ENCODE data around the gene C2CD5.
"Not testable (repeated sequence)": the region's sequence is repeated elsewhere in the genome, so short reads cannot be mapped to it uniquely, and the experiment has no call there.

The C2CD5 gene, protein sequence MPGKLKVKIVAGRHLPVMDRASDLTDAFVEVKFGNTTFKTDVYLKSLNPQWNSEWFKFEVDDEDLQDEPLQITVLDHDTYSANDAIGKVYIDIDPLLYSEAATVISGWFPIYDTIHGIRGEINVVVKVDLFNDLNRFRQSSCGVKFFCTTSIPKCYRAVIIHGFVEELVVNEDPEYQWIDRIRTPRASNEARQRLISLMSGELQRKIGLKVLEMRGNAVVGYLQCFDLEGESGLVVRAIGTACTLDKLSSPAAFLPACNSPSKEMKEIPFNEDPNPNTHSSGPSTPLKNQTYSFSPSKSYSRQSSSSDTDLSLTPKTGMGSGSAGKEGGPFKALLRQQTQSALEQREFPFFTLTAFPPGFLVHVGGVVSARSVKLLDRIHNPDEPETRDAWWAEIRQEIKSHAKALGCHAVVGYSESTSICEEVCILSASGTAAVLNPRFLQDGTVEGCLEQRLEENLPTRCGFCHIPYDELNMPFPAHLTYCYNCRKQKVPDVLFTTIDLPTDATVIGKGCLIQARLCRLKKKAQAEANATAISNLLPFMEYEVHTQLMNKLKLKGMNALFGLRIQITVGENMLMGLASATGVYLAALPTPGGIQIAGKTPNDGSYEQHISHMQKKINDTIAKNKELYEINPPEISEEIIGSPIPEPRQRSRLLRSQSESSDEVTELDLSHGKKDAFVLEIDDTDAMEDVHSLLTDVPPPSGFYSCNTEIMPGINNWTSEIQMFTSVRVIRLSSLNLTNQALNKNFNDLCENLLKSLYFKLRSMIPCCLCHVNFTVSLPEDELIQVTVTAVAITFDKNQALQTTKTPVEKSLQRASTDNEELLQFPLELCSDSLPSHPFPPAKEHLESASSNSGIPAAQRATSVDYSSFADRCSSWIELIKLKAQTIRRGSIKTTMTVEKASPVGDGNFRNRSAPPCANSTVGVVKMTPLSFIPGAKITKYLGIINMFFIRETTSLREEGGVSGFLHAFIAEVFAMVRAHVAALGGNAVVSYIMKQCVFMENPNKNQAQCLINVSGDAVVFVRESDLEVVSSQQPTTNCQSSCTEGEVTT

DNA sequence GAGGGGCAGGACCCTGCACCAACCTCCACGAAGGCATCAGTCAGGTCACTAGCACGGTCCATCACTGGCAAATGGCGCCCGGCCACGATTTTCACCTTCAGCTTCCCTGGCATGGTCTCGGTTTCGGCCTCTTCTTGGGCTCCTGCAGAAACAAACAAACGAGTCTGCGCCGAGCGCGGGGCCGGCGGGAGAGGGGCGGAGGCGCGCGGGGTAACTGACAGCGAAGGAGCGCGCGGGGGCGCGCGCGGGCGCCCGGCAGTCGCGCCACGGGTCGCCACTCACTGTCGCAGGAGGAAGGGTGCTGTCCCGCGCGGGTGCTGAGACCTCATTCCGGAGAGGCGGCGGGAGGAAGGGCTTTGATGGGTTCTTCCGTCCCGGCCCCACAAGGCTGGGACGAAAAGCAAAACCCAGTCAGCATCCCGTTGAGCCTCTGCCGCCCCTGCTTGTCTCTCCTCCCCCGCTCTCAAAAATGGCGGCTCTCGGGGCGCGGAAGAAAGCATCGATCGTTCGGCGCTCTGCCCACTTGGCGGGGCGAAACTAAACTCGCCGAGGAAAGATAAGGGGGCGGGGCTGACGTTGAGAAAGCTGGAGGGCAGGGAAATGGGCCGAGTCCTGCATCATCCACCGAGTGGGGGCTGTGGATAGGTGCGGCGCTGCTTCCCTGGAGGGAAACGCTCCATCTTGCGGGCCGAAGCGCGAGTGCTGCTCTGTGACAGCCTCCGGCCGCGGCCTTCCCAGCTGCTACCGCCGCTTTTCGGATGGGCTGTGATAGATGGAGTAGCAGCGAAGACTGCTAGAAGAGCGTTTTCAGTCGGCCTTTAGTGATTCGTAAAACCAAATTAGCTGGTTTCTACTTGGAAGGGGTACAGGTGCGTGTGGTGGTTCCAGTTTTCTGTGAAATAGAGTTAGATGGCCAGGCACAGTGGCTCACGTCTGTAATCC, at the start of gene C2CD5:
C2CD5 (minus strand) TSS at position 505 of the 942 bp plus-strand sequence; CDS start at position 113, 392 bp downstream.
- DNase-seq, result peak; percentile 95 to 97

DNA sequence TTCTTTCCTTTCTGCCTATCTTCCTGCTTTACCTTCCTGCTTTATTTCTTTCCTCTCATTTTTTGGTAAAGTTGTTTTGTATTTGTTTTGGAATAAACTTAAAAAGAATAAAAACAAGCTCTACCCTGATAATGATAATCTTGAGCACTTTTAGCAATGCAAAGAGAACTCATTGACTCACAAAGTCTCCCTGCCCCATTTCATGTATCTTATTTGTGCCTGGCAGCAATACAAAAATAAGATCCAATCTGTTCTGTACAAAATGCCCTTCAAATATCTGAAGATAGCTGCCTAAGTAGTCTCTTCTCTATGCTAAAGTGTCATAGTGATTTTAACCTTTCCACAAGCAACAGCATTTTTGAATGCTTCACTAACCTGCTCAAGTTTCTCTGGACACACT, 49.5 kb upstream of the C2CD5 start:
- DNase-seq, result no peak

DNA sequence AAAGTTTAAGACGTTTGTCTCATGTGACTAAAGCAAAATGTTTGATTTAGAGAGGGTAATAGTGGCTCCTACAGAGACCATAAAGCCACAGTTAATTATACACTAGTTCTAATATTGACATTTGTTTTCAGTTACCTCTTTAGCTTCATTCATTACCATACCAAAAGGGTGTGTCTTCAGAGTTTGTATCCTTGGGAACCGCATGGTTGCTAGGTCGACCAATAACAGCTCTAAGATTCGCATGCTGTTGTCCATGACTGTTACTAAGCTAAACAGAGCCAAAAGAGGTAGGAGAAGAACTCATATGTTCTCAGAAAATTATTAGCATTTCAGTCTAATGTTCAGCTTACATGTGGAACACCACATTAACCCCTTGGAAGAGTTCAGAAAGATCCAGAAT, 44.5 kb upstream of the C2CD5 start:
- no peak for DNase-seq

DNA sequence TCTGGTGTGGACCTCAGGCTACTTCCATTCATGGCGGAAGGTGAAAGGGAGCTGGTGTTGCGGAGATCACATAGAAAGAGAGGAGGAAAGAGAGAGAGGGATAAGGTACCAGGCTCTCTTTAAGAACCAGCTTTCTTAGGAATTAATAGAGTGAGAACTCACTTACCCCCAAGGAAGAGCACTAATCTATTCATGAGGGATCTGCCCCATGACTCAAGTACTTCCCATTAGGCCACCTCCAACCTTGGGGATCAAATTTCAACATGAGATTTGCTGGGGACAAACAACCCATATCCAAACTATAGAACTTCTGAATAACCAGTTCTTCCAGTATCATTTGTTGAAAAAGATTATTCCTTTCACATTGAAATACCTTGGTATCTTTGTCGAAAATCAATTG, 34.0 kb upstream of the C2CD5 start:
- no peak for DNase-seq

DNA sequence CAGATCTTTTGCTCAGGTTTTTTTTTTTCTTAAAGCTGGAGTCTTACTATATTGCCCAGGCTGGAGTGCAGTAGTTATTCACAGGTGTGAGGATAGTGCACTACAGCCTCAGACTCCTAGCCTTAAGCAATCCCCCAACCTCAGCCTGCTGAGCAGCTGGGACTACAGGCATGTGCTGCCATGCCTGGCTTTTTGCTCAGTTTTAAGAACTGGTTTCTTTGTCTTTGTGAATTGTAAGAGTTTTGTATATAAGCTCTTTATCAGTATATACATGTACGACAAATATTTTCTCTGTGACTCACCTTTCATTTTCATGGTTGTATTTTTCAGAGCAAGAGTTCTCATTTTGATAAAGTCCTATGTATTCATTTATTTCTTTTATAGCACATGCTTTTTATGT, 33.3 kb upstream of the C2CD5 start:
- no peak for DNase-seq

DNA sequence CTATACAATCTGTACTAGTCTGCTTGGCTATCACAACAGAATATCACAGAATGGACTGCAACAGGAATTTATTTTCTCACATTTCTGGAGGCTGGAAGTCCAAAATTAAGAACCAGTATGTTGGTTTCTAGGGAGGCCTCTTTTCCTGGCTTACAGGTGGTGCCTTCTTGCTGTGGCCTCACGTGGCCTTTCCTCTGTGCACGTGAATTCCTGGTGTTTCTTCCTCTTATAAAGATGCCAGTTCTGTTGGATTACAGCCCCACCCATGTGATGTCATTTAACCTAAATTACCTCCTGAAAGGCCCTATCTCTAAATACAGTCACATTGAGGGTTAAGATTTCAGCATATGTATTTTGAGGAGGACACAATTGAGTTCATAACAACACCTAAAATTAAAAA, 32.1 kb upstream of the C2CD5 start:
- no peak for DNase-seq

DNA sequence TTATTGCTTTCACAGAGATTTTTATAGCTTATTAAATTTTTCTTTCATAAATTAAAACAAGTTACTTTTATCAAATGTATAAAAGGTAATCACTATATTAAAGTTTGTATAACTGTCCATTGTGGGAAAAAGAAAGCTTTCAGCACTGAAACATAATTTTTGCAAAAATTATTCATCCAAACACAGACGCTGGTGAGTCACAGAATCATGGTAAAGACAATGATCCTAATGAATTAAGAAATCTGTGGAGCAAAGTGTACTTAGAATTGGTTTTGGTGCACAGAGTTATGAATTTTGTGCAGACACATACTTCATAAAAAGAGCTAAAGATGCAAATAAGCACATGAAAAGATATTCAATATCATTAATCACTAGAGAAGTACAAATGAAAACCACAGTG, 31.7 kb upstream of the C2CD5 start:
- DNase-seq, result no peak

DNA sequence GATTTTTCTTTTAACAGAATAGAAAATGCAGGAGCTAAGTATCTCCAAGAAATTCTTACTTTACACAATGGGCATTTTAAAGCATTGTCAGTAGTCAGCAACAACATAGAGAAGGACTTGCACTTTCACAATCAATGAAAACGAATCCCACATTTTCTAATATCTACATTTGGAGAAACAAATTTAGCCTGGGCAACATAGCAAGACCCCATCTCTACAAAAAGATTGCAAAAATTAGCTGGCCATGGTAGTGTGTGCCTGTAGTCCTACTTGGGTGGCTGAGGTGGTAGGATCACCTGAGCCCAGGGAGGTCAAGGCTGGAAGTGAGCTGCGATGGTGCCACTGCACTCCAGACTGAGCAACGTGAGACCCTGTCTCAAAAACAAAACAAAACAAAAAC, 30.6 kb upstream of the C2CD5 start:
- DNase-seq, result no peak

DNA sequence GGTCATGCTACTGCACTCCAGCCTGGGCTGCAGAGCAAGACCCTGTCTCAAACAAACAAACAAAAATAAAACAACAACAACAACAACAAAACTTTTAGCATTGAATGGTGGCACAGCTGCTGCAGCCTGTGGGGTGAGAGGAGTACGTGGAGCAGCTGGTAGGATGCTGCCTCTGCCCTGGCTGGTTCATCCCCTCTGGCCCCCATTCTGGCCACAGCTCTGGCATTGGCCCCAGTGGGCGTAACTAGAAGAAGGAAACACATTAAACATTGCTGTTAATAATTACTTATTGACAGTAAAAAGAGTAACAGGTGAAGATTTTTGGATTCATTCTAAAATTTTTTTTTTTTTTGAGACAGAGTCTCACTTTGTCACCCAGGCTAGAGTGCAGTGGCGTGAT, 28.8 kb upstream of the C2CD5 start:
- DNase-seq, result no peak

DNA sequence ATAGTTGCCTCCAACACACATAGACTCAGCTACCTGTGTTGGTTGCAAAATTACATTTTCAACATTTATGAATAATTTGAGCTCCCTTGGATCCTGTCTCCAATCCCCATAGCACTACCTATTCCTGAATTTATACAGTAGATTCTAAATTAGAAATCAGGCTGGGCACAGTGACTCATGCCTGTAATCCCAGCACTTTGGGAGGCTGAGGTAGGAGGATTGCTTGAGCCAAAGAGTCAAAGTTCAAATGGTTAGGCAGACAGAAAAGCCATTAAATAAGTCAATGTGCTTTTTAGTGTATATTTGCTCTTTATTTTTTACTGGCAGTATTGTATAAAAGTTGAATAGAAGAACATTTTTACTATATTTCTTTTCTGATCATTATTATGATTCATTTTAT, 24.9 kb upstream of the C2CD5 start:
- no peak for DNase-seq

DNA sequence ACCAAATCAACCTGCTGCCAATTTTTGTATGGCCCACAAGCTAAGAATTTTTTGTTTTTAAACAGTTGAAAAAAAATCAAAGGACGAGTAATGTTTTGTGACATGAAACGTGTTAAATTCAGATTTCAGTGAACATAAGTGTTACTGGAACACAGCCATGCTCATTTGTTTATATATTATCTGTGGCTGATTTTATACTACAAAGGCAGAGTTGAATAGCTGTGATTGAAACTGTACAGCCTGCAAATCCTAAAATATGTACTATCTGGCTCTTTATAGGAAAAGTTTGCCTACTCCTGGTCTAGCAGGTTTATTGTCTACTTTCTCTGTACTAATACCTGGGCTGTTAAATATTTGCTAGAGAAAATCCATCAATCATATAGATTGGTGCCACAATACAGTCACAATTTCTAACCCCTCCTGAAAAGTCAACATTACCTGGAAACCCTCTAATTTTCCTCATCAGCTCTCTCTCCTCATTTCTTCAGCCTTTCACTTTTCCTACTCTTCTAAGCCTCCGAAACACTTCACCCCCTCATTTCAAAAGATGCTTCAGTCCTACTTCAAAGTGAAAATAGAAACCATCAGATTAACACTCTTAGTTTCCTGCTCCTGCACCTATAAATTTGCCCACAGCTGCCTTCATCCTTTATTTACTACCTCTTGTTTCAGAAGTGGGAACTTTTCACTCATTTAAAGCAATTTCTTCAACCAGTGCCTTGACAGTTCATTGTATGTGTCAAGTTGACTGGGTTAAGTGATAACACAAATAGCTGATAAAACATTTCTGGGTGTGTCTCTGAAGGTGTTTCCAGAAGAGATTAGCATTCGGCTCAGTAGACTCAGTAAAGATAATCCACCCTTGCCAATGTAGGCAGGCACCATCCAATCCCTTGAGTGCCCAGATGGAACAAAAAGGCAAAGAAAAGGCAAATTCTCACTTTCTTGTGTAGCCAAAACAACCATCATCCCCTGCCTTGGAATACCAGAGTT, 18.0 kb upstream of the C2CD5 start:
- no peak for DNase-seq

DNA sequence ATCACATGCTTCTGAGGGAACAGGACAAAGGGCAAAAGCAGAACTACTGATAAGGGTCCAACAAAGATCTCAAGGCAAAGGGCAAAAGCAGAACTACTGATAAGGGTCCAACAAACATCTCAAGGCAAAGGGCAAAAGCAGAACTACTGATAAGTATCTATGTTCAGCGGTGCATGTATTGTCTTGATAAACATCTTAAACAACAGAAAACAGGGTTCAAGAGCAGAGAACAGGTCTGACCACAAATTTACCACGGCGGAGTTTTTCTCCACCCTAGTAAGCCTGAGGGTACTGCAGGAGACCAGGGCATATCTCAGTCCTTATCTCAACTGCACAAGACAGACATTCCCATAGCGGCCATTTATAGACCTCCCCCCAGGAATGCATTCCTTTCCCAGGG, 10.4 kb upstream of the C2CD5 start:
- not testable (repeated sequence) for DNase-seq

DNA sequence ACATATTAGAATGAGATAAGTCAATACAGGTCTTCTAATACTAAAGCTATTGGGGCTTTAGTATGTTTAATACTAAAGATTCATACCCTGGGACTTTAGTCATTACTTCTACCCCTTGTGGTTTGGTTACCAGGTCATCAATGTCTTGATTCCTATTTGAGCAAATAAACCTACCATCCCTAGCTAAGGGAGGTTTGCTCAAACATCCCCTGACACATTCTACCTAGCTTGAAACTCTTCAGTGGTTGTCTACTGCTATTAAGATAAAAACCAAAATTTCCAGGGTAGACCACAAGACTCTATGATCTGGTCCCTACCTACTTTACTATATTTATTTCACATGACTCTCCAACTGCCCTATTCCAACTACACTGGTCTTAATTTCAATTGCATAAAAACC, 7.3 kb upstream of the C2CD5 start:
- DNase-seq, result no peak

DNA sequence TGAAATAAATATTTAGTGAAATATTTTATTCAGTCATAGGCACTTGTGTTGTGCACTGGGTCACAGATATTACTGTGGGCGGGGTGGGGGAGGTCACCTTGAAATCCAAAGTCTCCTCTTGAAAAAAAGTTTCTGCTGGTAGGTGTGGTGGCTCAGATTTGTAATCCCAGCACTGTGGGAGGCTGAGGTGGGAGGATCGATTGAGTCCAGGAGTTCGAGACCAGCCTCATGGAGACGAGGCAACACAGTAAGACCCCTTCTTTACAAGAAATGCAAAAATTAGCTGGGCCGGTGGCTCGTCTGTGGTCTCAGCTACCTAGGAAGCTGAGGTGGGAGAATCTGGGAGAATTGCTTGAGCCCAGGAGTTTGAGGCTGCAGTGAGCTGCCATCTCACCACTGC, 913 bp upstream of the C2CD5 start:
- DNase-seq, result no peak

DNA sequence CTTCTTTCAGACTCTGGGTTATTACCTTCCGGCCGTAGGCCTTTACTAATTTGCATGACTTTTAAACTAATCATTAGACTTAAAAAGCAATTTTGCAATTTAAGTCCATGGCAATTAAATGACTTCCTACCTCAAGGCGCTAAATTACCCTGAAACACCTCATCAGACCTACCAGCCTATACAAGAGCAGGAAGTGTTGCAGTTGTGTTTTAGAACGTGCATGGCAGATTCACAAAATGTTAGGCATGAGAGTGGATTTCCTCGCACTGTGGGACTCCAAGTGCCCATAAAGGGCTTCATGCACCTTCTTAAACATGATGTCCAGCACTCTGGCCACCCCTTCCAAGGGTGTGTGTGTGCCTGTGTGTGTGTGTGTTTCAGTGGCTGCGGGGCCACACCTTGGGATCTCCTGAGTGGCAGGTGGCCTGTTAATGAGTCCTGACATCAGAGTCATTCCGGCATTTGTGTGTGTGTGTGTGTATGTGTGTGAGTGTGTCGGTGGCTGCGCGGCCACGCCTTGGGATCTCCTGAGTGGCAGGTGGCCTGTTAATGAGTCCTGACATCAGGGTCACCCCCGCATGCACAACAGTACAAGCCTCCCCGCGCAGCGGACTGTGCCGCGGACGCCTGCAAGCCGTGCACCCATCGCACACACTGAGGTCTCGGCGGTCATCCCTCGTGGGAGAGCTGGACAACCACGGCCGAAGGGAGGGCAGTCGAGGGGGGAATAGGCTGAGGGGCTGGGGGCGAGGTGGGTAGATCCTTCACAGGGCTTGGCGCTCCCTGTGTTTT, 900 bp downstream of the C2CD5 start:
- peak; percentile 26 to 62 for DNase-seq

DNA sequence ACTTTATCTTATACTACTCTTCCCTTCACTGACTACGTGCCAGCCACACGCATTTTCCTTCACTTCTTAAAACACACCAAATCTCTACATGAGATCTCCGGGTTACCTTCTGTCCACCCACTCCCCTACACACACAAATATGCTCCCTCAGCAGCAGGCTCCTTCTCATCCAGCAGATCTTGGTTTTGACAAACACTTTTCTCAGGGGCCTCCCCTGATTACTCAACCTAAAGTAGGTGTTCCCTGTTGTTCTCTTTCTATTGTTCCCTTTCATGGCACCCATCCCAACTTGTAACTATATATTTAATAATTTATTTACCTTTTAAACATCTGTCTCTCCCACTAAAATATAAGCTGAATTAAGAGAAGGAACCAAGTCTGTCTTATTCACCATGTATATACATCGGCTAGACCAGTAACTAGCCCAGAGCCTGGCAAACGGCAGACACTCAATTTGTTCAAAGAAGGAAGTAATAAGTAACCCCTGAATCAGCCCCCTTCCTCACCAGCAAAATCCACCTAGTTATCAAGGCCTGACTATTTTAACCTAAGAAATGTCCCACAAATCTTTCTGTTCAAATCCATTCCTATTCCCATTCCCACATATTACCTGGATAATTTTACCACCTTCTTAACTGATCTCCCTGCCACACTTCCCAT, 2.7 kb downstream of the C2CD5 start:
- no peak for DNase-seq

DNA sequence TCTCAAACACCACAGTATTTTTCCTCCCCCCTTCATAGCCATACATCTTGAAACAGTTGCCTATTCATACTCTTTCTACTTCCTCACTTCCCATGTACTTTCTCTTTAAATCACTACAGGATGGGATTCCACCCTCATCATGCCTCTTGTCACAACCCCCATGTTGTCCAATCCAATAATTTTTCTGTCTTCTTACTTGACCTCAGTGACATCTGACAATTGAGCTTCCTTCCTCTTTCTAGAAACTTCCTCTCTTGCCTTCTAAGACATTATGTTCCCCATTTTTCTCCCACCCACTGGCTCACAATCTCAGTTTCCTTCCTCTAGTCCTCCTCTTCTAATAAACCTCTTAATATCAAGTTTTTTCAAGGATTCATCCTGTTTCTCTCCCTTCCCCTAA, 5.3 kb downstream of the C2CD5 start:
- peak; percentile 13 to 24 for DNase-seq

DNA sequence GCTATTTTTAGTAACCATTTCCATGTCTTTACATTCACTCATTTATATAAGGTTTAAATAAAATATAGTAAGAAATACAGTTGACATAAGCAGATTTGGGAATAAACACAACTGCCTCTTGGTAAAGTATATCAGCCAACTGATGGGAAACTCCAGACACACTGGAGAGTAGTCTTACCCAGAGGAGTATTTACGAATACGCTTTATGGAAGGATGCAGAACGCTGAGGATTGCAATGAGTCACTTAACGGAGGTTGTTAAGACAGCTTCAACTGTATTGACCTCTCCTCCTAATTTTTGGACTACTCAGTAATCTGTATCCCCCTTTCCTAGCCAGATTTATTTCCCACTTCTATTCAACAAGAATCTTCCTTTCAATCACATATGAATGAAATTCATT, 6.0 kb downstream of the C2CD5 start:
- no peak for DNase-seq

DNA sequence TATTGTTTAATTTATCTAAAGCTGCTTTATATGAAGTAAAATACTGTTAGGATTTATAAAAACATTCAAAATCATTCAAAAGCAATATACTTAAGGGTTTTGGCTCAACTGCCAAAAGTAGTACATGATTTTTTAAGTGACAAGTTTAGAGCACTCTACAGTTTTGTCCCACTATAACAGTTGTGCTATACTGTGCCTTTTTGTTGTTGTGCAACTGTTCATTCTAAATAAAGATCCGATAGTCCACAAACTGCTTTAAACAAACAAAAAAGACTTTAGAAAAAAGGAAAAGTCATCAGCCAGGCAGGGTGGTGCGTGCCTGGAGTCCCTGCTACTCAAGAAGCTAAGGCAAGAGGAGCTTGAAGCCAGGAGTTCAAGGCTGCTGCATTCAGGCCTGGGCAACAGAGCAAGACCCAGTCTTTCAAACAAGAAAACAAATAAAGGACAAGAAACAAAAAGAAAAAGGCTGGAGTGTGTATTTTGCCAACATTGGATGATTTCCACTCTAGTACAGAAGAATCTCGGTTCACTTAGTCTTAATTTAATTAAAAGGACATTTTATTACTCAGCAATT, 7.3 kb downstream of the C2CD5 start:
- DNase-seq, result no peak
